Transverse colon (tissue), 4 donors: Measurements from ENCODE around the gene MPLKIP. TPM values are rescaled to one million over a fixed set of nuclear protein-coding genes. Genes with fewer than 3 reads are reported as not detected.

Experiments used
- DNase-seq: peaks from one replicate; pipeline ENCODE4 v3.0.0-alpha.2; 2019
- H3K27ac ChIP-seq, 4 donors: fragments of 200-600 bp; sonication (generic); 2 replicates each; pipeline ENCODE4 v1.5.1; 2016 to 2018; ENCODE audit warnings: inconsistent platforms in 4 of 4
- H3K27me3 ChIP-seq: fragments of 200-600 bp; sonication (generic); 2 replicates; pipeline ENCODE4 v1.5.1; 2017; ENCODE audit warnings: inconsistent platforms
- H3K36me3 ChIP-seq, 4 donors: fragments of 200-600 bp; sonication (generic); 2 replicates each; pipeline ENCODE4 v1.5.1; 2017 to 2019; ENCODE audit warnings: inconsistent platforms in 4 of 4
- H3K4me1 ChIP-seq, 4 donors: fragments of 200-600 bp; sonication (generic); 2 replicates each; pipeline ENCODE4 v1.5.1; 2017 to 2020; ENCODE audit warnings: inconsistent platforms in 4 of 4
- H3K4me3 ChIP-seq, 4 donors: fragments of 200-600 bp; sonication (generic); 1 replicate in 1 of 4; 2 replicates in 3 of 4; pipeline versions ENCODE4 v1.5.1 to v1.6.1; 2017 to 2019; ENCODE audit warnings: inconsistent platforms in 4 of 4
- H3K9me3 ChIP-seq, 2 donors: fragments of 200-600 bp; sonication (generic); 2 replicates each; pipeline ENCODE4 v1.5.1; 2017 to 2019; ENCODE audit warnings: inconsistent platforms in 2 of 2
- CTCF ChIP-seq, 5 experiments: fragments of 200-600 bp in 3 of 5; fragments of 450-650 bp in 2 of 5; sonication (generic) in 3 of 5; IDR thresholded peaks; 1 replicate in 2 of 5; 2 replicates in 3 of 5; pipeline ENCODE4 v1.5.1; 2016 to 2017; ENCODE audit warnings: antibody characterized with exemption in 5 of 5, inconsistent platforms in 3 of 5, mild to moderate bottlenecking in 2 of 5, moderate library complexity in 1 of 5
- EP300 ChIP-seq: sonication (generic); formaldehyde crosslinking; IDR thresholded peaks from one replicate; pipeline ENCODE4 v1.6.1; 2017; ENCODE audit warnings: antibody characterized with exemption, low read depth
- POLR2A ChIP-seq: fragments of 450-650 bp; IDR thresholded peaks from one replicate; pipeline ENCODE4 v1.6.1; 2016; ENCODE audit warnings: antibody characterized with exemption, mild to moderate bottlenecking, moderate library complexity
- POLR2AphosphoS5 ChIP-seq, 3 donors: sonication (generic); formaldehyde crosslinking; IDR thresholded peaks; one replicate each; pipeline ENCODE4 v1.6.1; 2016; ENCODE audit warnings: antibody characterized with exemption in 3 of 3
- WGBS, 2 donors: methylation state at CpG; one replicate each; pipeline ENCODE4 v1.1.5; 2018; ENCODE audit warnings: low coverage in 1 of 2; 5-methylcytosine and 5-hydroxymethylcytosine counted together
- in situ Hi-C, 4 donors: fragments of 200-750 bp; cut with MboI; loops; one replicate each; pipeline versions ENCODE4 v1.15.0 to v1.15.1; 2017; ENCODE audit warnings: low sequenced_read_pairs in 3 of 4, low pct_ligation_motif_present in 1 of 4, low pct_unique_long_range_greater_than_20kb in 1 of 4
- intact Hi-C: fragments of 100-400 bp; cut with DNase I; formaldehyde crosslinking; loops from one replicate; pipeline ENCODE4 v1.15.1; 2023; ENCODE audit warnings: low total_unique reads
- small RNA-seq, 4 donors: library from RNA; depleted of rRNA; stranded (forward); fragments of <200 nt; gene quantifications; one replicate each; pipeline ENCODE3, GENCODE V24; 2016
- total RNA-seq, 4 donors: library from RNA; depleted of rRNA; stranded (reverse); fragments of >200 nt; gene quantifications; one replicate each; pipeline ENCODE4 v1.1.0, GENCODE V29; 2016

Gene MPLKIP
- total RNA-seq, 4 donors from 2014 or later, result 3.7 to 47.0 (median 25.9) TPM

DNA sequence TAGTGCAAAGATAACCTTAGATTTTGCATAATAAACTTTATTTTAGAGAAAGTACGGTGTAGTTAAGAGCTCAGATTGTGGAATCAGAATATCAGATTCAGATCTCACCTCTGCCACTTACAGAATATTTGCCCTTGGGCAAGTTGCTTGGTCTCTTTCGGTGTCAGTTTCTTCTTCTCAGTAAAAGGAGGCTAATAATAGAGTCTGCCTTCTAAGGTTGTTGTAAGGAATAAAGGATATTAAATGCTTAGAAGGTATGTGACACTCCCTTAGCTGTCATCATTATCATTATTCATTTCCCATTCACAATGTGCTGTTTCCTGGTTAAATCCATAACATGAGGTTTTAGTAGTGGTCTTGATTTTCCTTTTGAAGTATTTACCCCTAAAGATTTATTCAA lies 42.2 kb downstream of the MPLKIP start:
- in situ Hi-C loops, result no loop called here
- no peak for DNase-seq
- no peaks in the 10 kb centered on the region for H3K9me3 ChIP-seq
- no peaks in the 10 kb centered on the region for H3K4me1 ChIP-seq
- H3K4me3 ChIP-seq, result no peak overlapping the region
- H3K27ac ChIP-seq, result no peak overlapping the region
- 99 to 100% methylated on average over 2 of the region's 2 CpGs for WGBS, 2 donors
- no peaks in the 10 kb centered on the region for H3K27me3 ChIP-seq
- TF ChIP-seq POLR2AphosphoS5 (IDR thresholded peaks at IDR 0.05) (no peak), EP300 (no peak), POLR2A (no peak), CTCF (IDR thresholded peaks at IDR 0.05) (no peak)
- H3K36me3 ChIP-seq, result peaks cover 0 to 57% (median 25%) of the 10 kb centered on the region in 4 donors
- intact Hi-C loops, result no loop called here

DNA sequence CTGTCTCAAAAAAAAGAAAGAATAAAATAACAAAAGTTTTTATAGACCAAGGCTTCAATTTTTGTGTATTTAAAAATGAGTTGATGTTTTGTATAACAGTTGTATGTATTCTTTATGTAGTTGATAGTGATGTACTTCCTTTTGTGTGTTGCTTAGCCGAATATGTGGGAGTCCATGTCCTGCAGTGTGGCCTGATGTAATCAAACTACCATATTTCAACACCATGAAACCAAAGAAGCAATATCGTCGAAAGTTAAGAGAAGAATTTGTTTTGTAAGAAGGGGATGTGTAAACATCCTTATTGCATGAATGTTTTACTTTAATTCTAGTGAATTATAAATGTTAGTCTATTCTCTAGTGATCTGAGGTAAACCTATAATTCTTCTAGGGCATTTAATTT lies 56.6 kb downstream of the MPLKIP start:
- DNase-seq, result no peak
- peaks cover 0 to 29% (median 10%) of the 10 kb centered on the region in 4 donors for H3K36me3 ChIP-seq
- H3K4me1 ChIP-seq, result no peaks in the 10 kb centered on the region
- intact Hi-C loops (no loop called here), in situ Hi-C loops (no loop called here)
- H3K27me3 ChIP-seq, result no peaks in the 10 kb centered on the region
- no peak overlapping the region for H3K27ac ChIP-seq
- no peaks in the 10 kb centered on the region for H3K9me3 ChIP-seq
- no peak overlapping the region for H3K4me3 ChIP-seq
- no peak for TF ChIP-seq EP300
- no peak for TF ChIP-seq POLR2AphosphoS5 (IDR thresholded peaks at IDR 0.05)
- no peak for TF ChIP-seq CTCF (IDR thresholded peaks at IDR 0.05)
- no peak for TF ChIP-seq POLR2A
- 73 to 77% methylated on average over 3 of the region's 3 CpGs for WGBS, 2 donors

Small RNAs within 50 kb of the gene (small RNA-seq; reads per million reads assigned to genes)
- gene AC006023.1 (0 reads per million in 4 donors), gene AC006023.2 (0 reads per million in 4 donors)

Other genes with a start within 250 kb of the MPLKIP start
- 100 to 1,000 TPM; 102 to 192 (median 128) TPM for gene CDK13, start 184.4 kb downstream of the MPLKIP start, total RNA-seq
- 10 to 100 TPM in 3 of 4 donors, 1 to 10 TPM in 1; 2.6 to 44.5 (median 15.9) TPM for gene SUGCT, start 383 bp upstream of the MPLKIP start, total RNA-seq